Measurements from ENCODE around the gene ROR1.

Gene ROR1

GRCh38 chr1:63856924-63857323, 83.1 kb downstream of the ROR1 start:
- DNase-seq (ENCODE audit: low spot score), result no peak

DNA sequence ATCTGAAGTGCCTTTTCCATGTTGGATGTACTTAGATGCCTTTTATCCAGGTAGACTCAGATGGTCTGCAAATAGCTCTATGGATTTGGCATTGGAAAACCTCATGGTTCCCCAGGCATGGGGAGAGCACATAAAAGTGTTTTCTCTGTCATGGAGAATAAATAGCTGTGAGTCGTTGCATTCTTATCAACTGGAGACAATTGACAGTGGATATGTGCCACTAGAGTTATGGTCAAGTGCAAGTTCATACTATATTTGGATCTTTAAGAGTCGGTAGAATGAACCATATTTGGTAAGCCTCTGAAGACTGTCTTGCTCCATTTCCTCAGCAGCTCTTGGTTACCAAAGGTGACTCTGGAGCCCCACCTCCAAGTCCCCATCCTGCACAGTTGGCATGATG, 83.7 kb downstream of the ROR1 start:
- DNase-seq (ENCODE audit: low spot score), result no peak

- DNase-seq (ENCODE audit: low spot score), result no peak
Observed at GRCh38 chr1:63858153-63858552, 84.3 kb downstream of the ROR1 start.

DNA sequence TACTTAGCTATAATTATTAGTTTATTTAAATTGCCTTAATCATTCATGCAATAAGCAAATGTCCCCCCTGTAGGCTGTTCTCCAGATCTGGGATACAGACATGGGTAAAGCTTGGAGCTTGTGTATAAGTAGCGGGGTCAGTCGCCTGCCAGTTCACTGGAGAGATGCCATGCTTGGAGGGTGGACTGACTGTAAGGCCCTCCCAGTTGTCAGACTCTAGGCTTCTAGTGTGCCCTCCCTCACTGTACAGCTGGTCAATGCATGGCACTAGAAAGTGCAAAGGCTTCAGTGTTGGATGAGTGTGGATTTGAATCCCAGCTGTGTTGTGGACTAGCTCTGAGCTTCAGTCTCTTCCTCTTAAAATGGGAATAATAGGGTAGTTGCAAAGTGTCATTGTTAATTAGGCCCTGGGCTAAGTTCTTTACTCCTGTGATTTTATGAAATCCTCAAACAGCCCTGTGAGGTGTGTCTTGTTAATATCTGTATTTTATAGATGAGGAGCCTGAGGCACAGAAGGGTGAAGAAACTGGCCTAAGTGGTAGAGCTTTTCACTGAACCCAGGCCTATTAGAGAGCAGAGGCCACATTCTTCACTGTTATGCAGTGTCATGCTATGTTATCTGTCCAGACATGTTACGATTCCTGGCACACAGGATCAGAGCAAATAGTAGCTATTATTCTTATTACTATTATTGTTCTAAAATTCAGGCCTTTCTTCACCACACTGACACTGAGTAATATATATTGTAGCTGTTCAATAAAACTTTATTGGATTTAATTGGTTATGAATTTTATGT, 85.9 kb downstream of the ROR1 start:
- DNase-seq (ENCODE audit: low spot score), result no peak

GRCh38 chr1:63861052-63861691, 87.4 kb downstream of the ROR1 start:
- DNase-seq (ENCODE audit: low spot score), result no peak

DNA sequence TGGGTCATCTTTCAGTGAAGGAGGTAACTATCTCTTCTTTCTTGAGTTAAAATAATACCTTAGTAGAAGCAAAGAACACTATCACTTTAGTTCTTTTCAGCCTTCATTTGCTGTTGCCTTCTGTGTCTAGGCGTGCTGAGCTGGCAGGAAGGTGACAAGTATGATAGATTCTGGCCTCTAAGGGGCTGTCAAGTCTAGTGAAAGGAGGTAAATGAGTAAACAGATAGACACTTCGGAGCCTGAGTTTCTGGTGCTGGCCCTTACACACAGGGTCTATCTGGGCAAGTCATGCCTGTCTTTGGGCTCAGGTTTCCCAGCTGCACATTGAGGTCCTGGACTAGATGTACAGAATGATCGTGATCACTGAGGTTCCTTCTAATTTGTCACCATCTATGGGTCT, 89.3 kb downstream of the ROR1 start:
- no peak for DNase-seq (ENCODE audit: low spot score)

DNA sequence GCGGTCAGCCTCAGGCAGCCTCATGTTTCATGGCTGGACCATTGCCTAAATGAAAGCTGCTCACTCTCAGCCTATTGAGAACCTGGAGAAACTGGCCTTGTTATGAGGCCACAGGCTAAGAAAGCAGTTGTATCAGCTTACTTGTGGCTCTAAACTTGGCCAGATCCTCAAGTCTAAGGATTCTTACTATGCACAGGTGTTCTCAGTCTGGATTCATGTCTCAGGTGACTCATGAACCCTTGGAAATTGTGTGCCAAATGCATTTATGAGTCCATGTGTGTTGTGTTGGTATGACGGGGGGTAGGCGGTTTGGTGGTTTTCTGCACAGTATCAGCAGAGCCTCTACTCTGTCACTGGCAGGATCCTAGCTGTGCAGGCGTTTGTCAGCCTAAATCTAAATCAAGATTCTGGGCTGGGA, 90.4 kb downstream of the ROR1 start:
- no peak for DNase-seq (ENCODE audit: low spot score)

- no peak for DNase-seq (ENCODE audit: low spot score)
Observed at GRCh38 chr1:63865561-63865960, 91.7 kb downstream of the ROR1 start.

GRCh38 chr1:63866084-63866483, 92.3 kb downstream of the ROR1 start:
- DNase-seq (ENCODE audit: low spot score), result no peak

DNA sequence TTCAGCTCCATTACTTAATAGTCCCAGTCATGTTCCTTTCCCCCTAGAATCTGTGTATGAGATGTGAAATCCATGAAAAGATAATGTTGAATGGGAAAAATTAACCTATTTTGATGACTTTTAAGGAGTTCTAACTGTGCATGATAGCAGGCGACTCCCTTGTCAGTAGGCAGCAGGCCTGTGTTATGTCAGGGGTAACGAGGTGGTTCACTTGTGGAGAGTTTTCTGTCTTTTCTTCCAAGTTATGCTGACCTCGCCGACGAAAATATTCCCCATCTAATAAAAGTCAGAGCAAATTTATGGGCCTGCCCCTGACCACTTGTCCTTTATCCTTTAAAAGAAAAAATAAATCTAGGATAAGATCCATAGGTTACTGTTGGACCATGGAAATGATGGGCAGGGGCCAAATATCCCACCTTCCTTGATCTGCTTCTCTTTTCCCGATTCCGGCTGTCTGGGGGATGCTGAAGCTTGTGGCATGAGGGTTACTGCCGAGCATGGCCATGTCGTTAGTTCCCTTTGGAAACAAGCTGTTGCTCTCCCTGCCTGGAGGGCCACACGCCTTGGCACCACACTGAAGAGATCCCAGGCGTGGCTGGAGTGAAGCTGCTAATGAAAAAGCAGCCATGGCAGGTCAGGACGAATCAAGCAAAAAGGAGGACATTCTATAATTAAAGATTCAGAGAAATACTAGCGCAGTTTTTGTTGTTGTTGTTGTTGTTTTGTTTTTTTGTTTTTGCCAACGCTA, 93.8 kb downstream of the ROR1 start:
- no peak for DNase-seq (ENCODE audit: low spot score)

- no peak for DNase-seq (ENCODE audit: low spot score)
Observed at GRCh38 chr1:63868268-63868781, 94.5 kb downstream of the ROR1 start.

- no peak for DNase-seq (ENCODE audit: low spot score)
Observed at GRCh38 chr1:63870152-63870551, 96.3 kb downstream of the ROR1 start.

- DNase-seq (ENCODE audit: low spot score), result no peak
Observed at GRCh38 chr1:63871463-63871862, 97.6 kb downstream of the ROR1 start.

DNA sequence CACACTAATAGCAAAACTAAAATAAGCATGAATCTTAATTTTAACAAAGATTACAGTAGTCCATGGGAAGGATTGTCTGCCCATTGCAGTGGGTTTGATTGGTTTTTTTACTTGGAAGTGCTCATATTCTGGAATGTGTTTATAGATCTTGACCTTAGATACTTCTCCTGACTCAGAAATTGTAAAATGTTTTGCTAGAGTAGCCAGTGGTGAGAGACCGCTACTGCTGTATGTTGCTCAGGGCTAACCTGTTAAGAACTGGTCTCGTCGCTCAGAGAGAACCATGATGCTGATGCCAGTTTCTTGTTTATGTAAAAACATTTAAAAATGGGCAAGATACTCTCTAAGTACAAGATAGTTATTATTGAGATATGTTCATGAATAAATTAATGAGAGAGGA, 99.9 kb downstream of the ROR1 start:
- DNase-seq (ENCODE audit: low spot score), result no peak

DNA sequence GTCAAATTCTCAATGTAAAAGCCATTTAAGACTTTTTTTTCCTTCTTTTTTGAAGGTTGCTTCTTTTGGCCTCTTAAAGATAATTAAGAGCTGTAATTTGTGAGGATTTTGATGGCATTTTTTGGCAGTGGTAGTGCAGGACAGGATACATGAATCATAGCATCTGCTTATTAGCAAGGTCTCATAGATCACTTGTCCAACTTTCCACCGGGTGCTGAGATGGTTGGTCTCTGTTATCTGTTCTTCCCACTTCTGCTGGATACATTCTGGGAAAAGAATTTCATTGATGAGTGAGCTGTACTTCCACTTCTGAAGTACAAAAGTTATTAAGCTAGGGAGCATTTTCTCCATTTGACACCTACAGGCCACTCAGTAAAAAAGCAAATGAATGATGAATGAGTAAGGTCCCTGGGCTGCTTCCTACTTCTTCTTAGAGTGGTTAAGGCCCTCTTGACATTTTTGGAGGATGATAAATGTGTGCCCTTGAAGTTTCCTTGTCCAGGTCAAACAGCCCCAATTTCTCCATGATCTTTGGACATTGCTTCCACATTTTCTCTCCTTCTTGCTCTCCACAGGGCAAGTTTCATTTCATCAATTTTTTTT, 100.6 kb downstream of the ROR1 start:
- DNase-seq (ENCODE audit: low spot score), result no peak

- DNase-seq (ENCODE audit: low spot score), result no peak
Observed at GRCh38 chr1:63875636-63876035, 101.8 kb downstream of the ROR1 start.

GRCh38 chr1:63877021-63877767, 103.4 kb downstream of the ROR1 start:
- DNase-seq (ENCODE audit: low spot score), result no peak

- no peak for DNase-seq (ENCODE audit: low spot score)
Observed at GRCh38 chr1:63877816-63878215, 104.0 kb downstream of the ROR1 start.

- no peak for DNase-seq (ENCODE audit: low spot score)
Observed at GRCh38 chr1:63878932-63879331, 105.1 kb downstream of the ROR1 start.

DNA sequence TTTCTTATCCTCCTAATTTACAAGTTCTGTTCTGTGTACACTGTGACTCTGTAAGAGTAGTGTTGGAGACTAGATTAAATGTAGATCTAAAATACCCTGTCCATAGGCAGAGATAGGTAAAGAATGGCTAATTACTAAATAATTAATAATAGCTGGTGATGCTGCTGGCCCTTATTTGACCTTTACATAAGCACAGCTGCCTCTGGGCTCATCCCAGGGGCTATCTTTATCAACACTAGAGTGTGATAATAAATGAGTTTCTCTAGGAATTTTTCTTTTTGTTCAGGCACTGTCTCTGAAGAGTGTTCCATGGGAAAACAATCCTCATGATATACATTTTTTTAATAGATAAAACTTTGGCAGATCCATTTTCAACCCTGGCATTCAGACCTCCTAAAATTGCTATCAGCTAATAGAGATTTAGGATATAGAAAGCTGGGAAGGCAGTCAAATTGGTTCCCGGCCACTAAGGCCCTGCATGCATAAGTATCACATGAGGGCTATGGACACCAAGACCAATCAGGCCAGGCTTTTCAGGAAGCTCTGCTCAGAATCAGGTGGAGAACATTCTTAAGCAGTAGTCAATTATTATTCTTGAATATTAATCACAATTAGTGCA, 107.2 kb downstream of the ROR1 start:
- DNase-seq (ENCODE audit: low spot score), result no peak

DNA sequence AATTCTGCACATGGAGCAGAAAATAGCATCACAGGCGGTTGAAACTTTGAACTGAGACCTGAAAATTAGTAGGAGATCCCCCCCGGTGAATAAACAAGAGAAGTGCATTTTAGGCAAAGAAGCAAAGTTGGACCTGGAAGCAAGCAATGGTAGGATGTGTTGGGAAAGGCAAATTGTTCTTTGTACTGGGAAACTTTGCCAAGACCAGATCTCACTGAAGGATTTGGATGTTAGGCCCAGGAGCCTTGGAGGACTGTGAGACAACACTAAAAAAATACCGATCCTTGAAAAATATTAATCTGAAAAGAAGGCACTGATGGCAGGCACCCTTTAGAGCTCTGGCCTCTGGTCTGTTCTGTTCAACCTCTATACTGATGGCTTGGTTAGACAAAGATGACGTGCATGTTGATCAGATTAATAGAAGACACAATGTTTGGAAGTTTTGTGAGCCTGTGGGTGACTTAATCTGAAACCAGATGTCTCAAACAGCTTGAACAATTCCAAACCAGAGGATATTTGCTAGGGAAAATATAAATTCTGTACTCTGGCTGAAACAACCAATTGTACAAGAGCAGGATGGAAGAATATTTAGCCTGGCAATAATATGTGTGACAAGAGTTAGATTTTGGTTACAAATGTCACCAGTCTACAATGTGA, 108.4 kb downstream of the ROR1 start:
- no peak for DNase-seq (ENCODE audit: low spot score)
